SK-N-MC (cell line): ENCODE results near the gene ARHGEF10L.

Source experiments
- EZH2 ChIP-seq: fragments of 200-600 bp; sonication (generic); IDR thresholded peaks from one replicate; pipeline ENCODE4 v1.6.1; 2017; ENCODE audit warnings: antibody characterized with exemption
- POLR2AphosphoS5 ChIP-seq: IDR thresholded peaks from 2 replicates; pipeline ENCODE4 v1.6.1; 2012; ENCODE audit warnings: mild to moderate bottlenecking, low read depth, low read length, borderline replicate concordance

DNA sequence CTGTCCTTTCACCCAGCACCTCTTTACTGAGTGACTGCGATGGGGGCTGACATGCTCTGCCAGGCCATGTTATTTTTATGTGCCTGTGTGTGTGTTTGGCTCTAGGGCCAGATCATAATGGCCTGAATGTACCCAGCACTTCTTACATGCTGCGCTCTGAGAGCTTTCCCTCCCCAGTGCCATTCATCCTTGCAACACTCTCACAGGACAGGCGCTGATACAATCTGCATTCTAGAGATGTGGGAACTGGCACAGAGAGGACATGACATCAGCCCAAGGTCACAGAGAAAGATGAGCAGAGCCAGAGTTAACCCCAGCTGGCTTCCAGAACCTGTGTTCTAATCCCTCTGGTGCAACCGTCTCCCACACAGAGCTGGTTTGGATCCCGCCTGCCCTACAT is 54.5 kb downstream of the ARHGEF10L start:
- no peak for TF ChIP-seq EZH2
- TF ChIP-seq POLR2AphosphoS5 = no peak
